HepG2 (cell line): ENCODE data around the gene TEDC2. TPM values are rescaled to one million over a fixed set of nuclear protein-coding genes. Genes with fewer than 3 reads are reported as not detected.
A peak's percentile ranks its signal among the peaks of the same experiment; 100 is the strongest.

ENCODE experiments used
- ARHGAP35 ChIP-seq: sonication (generic); formaldehyde crosslinking; IDR thresholded peaks from 2 replicates; pipeline ENCODE4 v1.9.0; 2022; ENCODE audit warnings: mild to moderate bottlenecking, inconsistent platforms, moderate library complexity, missing genetic modification reagents, borderline replicate concordance
- ARNT2 ChIP-seq: sonication (generic); formaldehyde crosslinking; IDR thresholded peaks from 2 replicates; pipeline ENCODE4 v1.8.0; 2022; ENCODE audit warnings: mild to moderate bottlenecking, low read depth, missing genetic modification reagents, moderate library complexity
- BHLHE40 ChIP-seq: IDR thresholded peaks from 2 replicates; pipeline ENCODE4 v1.6.1; 2011; ENCODE audit warnings: low read length, improper control_type of control experiment
- CHCHD3 ChIP-seq: sonication (generic); formaldehyde crosslinking; IDR thresholded peaks from 2 replicates; pipeline ENCODE4 v1.8.0; 2022; ENCODE audit warnings: mild to moderate bottlenecking, missing genetic modification reagents, moderate library complexity
- DMAP1 ChIP-seq: IDR thresholded peaks from 2 replicates; pipeline ENCODE4 v1.6.1; 2016
- FOXC1 ChIP-seq: sonication (generic); formaldehyde crosslinking; IDR thresholded peaks from 2 replicates; pipeline ENCODE4 v1.8.0; 2022; ENCODE audit warnings: mild to moderate bottlenecking, missing genetic modification reagents, borderline replicate concordance
- GABPA ChIP-seq, 2 experiments: IDR thresholded peaks; 2 replicates each; pipeline ENCODE4 v1.6.1; 2011 to 2016; ENCODE audit warnings: low read depth in 2 of 2, low read length in 1 of 2, missing biosample characterization in 1 of 2, missing genetic modification characterization in 1 of 2
- HCFC1 ChIP-seq: fragments of 150-350 bp; IDR thresholded peaks from 2 replicates; pipeline ENCODE4 v1.6.1; 2014; ENCODE audit warnings: low read depth, low read length
- HMG20A ChIP-seq: IDR thresholded peaks from 2 replicates; pipeline ENCODE4 v1.6.1; 2016; ENCODE audit warnings: borderline replicate concordance
- HNRNPK ChIP-seq: fragments of 200-400 bp; formaldehyde crosslinking; IDR thresholded peaks from 2 replicates; pipeline ENCODE4 v1.6.1; 2018; ENCODE audit warnings: low read length, low read depth, moderate library complexity, mild to moderate bottlenecking; ENCODE audit not compliant: poor library complexity, severe bottlenecking
- KDM2A ChIP-seq: sonication (generic); formaldehyde crosslinking; IDR thresholded peaks from 2 replicates; pipeline ENCODE4 v1.4.0; 2020; ENCODE audit warnings: low read depth, missing genetic modification reagents, borderline replicate concordance
- KDM6A ChIP-seq: IDR thresholded peaks from 2 replicates; pipeline ENCODE4 v1.6.1; 2016; ENCODE audit warnings: low read depth
- KLF9 ChIP-seq: IDR thresholded peaks from 2 replicates; pipeline ENCODE4 v1.6.1; 2016; ENCODE audit warnings: low read depth
- NFRKB ChIP-seq: fragments of 450-650 bp; IDR thresholded peaks from 2 replicates; pipeline ENCODE4 v1.6.1; 2017
- PHF21A ChIP-seq: sonication (generic); formaldehyde crosslinking; IDR thresholded peaks from 2 replicates; pipeline ENCODE4 v1.5.0; 2020; ENCODE audit warnings: mild to moderate bottlenecking, missing genetic modification reagents
- RARA ChIP-seq: IDR thresholded peaks from 2 replicates; pipeline ENCODE4 v1.6.1; 2016; ENCODE audit warnings: missing genetic modification reagents, missing compliant biosample characterization
- REL ChIP-seq: sonication (generic); formaldehyde crosslinking; conservative IDR thresholded peaks from 2 replicates; pipeline ENCODE4 v1.8.0; 2022; ENCODE audit warnings: mild to moderate bottlenecking, missing genetic modification reagents, moderate library complexity
- RXRA ChIP-seq: sonication (generic); formaldehyde crosslinking; IDR thresholded peaks from 2 replicates; pipeline ENCODE4 v1.5.1; 2020; ENCODE audit warnings: missing genetic modification reagents
- SRF ChIP-seq: IDR thresholded peaks from 2 replicates; pipeline ENCODE4 v1.6.1; 2011; ENCODE audit warnings: mild to moderate bottlenecking, low read depth, low read length, moderate library complexity
- ZNF124 ChIP-seq: sonication (generic); formaldehyde crosslinking; IDR thresholded peaks from 2 replicates; pipeline ENCODE4 v1.4.0; 2020; ENCODE audit warnings: missing genetic modification reagents
- ZNF317 ChIP-seq: sonication (generic); formaldehyde crosslinking; IDR thresholded peaks from 2 replicates; pipeline ENCODE4 v1.5.0; 2020; ENCODE audit warnings: mild to moderate bottlenecking, missing genetic modification reagents
- ZNF335 ChIP-seq: sonication (generic); formaldehyde crosslinking; IDR thresholded peaks from 2 replicates; pipeline ENCODE4 v1.4.0; 2020; ENCODE audit warnings: missing genetic modification reagents
- ZNF510 ChIP-seq: sonication (generic); formaldehyde crosslinking; IDR thresholded peaks from 2 replicates; pipeline ENCODE4 v1.4.0; 2020; ENCODE audit warnings: low read depth, mild to moderate bottlenecking, missing genetic modification reagents
- ZNF605 ChIP-seq: sonication (generic); formaldehyde crosslinking; IDR thresholded peaks from 2 replicates; pipeline ENCODE4 v1.8.0; 2022; ENCODE audit warnings: mild to moderate bottlenecking, missing genetic modification reagents
- ZNF672 ChIP-seq: sonication (generic); formaldehyde crosslinking; IDR thresholded peaks from 2 replicates; pipeline ENCODE4 v1.8.1; 2022; ENCODE audit warnings: missing genetic modification reagents
- ZNF761 ChIP-seq: sonication (generic); formaldehyde crosslinking; conservative IDR thresholded peaks from 2 replicates; pipeline ENCODE4 v1.4.0; 2020; ENCODE audit warnings: mild to moderate bottlenecking, missing genetic modification reagents
- polyA plus RNA-seq, 8 experiments: library from polyadenylated mRNA; depleted of rRNA in 3 of 8; stranded (reverse) in 7 of 8; unstranded in 1 of 8; fragments of >200 nt; fragmentation: Illumina TruSeq in 4 of 8; extraction: Trizol in 4 of 8; gene quantifications; 2 replicates each; pipeline versions ENCODE4 v1.2.1 to v1.2.3, GENCODE V29; 2011 to 2016; ENCODE audit warnings: low read depth in 4 of 8, missing spikeins in 1 of 8, mixed read lengths in 1 of 8; ENCODE audit not compliant: insufficient read depth in 1 of 8
- total RNA-seq, 5 experiments: library from RNA; depleted of rRNA; stranded (reverse); fragments of >200 nt; fragmentation: Illumina TruSeq; extraction: Trizol; gene quantifications; 2 replicates each; pipeline ENCODE4 v1.2.3, GENCODE V29; 2016; ENCODE audit warnings: low read depth in 1 of 5
- TF ChIP-seq, protein P1 (sequence below): sonication (generic); formaldehyde crosslinking; IDR thresholded peaks from 2 replicates; pipeline ENCODE4 v1.4.0; 2020; ENCODE audit warnings: low read depth, mild to moderate bottlenecking, missing genetic modification reagents
- TF ChIP-seq, protein P2 (sequence below): sonication (generic); formaldehyde crosslinking; IDR thresholded peaks from 2 replicates; pipeline ENCODE4 v1.5.0; 2020; ENCODE audit warnings: mild to moderate bottlenecking, missing genetic modification reagents

TEDC2 gene
- total and polyA plus RNA-seq, 2 of the 13 experiments (the other 11 are each of a cell fraction or from before 2014, with no cell fraction given): 6.2 to 24.4 TPM

DNA sequence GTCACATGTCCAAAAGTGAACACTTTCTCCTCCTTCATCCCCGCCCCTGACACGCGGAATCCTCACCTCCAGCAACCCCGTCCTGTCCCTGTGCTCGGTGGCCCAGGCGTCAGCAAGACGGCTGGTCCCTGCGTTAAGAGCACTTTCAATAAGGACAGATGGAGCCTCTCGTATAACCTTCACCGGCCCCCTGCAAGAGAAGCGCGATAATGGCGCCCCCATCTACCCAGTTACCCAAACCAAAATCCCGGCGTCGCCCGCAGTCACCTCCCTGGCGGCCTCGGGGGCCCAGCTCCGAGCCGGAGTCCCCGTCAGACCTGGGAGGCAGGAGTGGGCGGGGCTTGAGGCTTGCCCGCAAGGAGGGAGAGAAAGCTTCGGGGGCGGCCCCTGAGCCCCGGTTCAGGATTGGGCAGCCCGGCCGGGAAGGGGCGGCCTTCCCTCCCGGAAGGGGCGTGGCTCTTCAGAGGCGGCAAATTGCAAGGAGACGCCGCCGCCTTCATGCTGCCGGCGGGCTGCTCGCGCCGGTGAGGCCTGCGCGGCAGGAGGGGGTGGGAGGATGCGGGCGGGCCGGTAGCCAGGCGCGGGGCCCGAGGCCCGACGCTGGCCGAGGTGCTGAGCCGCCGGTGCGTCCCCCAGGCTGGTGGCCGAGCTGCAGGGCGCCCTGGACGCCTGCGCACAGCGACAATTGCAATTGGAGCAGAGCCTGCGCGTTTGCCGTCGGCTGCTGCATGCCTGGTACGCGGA is at the start of gene TEDC2 (continued):
- TF ChIP-seq RXRA (CRISPR knock-in tag) (no peak), KDM2A (CRISPR knock-in tag) (0 out of 2 replicates have a peak, but pooled peaks have one; percentile 15), ZNF124 (no peak), KLF9 (CRISPR knock-in tag) (0 out of 2 replicates have a peak, but pooled peaks have one; percentile 31), ZNF335 (CRISPR knock-in tag) (no peak), KDM6A (CRISPR knock-in tag) (no peak), ARHGAP35 (CRISPR knock-in tag) (0 out of 2 replicates have a peak, but pooled peaks have one; percentile 12), ZNF761 (CRISPR knock-in tag) (peak; percentile 39; the same call in 1 of the 2 replicates), NFRKB (no peak), ARNT2 (peak; percentile 73), SRF (no peak; the same call in 1 of the 2 replicates), ZNF605 (CRISPR knock-in tag) (0 out of 2 replicates have a peak, but pooled peaks have one; percentile 16), ZNF317 (no peak), REL (CRISPR knock-in tag) (no peak), ZNF672 (no peak), HNRNPK (peak; percentile 37), ZNF510 (CRISPR knock-in tag) (no peak), DMAP1 (CRISPR knock-in tag) (no peak), HCFC1 (no peak), PHF21A (CRISPR knock-in tag) (peak; percentile 44; the same call in 1 of the 2 replicates), HMG20A (CRISPR knock-in tag) (no peak), BHLHE40 (no peak), FOXC1 (CRISPR knock-in tag) (no peak), GABPA (IDR thresholded peaks at IDR 0.05; ENCODE audit: low read depth, low read length) (peak; percentile 78), GABPA (CRISPR knock-in tag; IDR thresholded peaks at IDR 0.05; ENCODE audit: low read depth) (peak; percentile 92), CHCHD3 (CRISPR knock-in tag) (no peak), RARA (CRISPR knock-in tag) (no peak)
- TF ChIP-seq, protein P1, sequence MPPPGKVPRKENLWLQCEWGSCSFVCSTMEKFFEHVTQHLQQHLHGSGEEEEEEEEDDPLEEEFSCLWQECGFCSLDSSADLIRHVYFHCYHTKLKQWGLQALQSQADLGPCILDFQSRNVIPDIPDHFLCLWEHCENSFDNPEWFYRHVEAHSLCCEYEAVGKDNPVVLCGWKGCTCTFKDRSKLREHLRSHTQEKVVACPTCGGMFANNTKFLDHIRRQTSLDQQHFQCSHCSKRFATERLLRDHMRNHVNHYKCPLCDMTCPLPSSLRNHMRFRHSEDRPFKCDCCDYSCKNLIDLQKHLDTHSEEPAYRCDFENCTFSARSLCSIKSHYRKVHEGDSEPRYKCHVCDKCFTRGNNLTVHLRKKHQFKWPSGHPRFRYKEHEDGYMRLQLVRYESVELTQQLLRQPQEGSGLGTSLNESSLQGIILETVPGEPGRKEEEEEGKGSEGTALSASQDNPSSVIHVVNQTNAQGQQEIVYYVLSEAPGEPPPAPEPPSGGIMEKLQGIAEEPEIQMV (CRISPR knock-in tag): peak; percentile 22
- TF ChIP-seq, protein P2, sequence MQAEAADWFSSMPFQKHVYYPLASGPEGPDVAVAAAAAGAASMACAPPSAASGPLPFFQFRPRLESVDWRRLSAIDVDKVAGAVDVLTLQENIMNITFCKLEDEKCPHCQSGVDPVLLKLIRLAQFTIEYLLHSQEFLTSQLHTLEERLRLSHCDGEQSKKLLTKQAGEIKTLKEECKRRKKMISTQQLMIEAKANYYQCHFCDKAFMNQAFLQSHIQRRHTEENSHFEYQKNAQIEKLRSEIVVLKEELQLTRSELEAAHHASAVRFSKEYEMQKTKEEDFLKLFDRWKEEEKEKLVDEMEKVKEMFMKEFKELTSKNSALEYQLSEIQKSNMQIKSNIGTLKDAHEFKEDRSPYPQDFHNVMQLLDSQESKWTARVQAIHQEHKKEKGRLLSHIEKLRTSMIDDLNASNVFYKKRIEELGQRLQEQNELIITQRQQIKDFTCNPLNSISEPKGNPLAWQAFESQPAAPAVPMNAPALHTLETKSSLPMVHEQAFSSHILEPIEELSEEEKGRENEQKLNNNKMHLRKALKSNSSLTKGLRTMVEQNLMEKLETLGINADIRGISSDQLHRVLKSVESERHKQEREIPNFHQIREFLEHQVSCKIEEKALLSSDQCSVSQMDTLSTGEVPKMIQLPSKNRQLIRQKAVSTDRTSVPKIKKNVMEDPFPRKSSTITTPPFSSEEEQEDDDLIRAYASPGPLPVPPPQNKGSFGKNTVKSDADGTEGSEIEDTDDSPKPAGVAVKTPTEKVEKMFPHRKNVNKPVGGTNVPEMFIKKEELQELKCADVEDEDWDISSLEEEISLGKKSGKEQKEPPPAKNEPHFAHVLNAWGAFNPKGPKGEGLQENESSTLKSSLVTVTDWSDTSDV: 0 out of 2 replicates have a peak, but pooled peaks have one; percentile 12
